H1 (cell line): ENCODE results near the gene TMIGD1. TPM values are rescaled to one million over a fixed set of nuclear protein-coding genes. Genes with fewer than 3 reads are reported as not detected.

ENCODE experiments used
- CTCF ChIA-PET: fragments of 300-600 bp; sonication (Branson Sonifier 250); formaldehyde crosslinking; loops from one replicate; lab custom pipeline; 2021; ENCODE audit not compliant: partially characterized antibody; lab: Charles Lee
- POLR2A ChIA-PET: fragments of 300-600 bp; sonication (Branson Sonifier 250); formaldehyde crosslinking; loops from one replicate; lab custom pipeline; 2021; ENCODE audit warnings: inconsistent platforms; ENCODE audit not compliant: partially characterized antibody; lab: Charles Lee
- DNase-seq, 2 experiments: peaks; one replicate each; pipeline versions ENCODE4 v3.0.0 to v3.0.0-alpha.2; 2010 to 2022; ENCODE audit warnings: low spot score in 2 of 2, low read depth in 1 of 2, mixed read lengths in 1 of 2
- FAIRE-seq: peaks from 2 replicates; lab custom pipeline; 2011; peaks lifted over from hg19 to GRCh38; lab: Jason Lieb, UNC
- H2AFZ ChIP-seq: 2 replicates; pipeline ENCODE4 v1.8.1; 2012; ENCODE audit warnings: low read length, inconsistent platforms
- H2AK5ac ChIP-seq: 2 replicates; pipeline ENCODE4 v1.6.1; 2013; ENCODE audit warnings: low read depth, low read length
- H2BK120ac ChIP-seq: replicated peaks from 2 replicates; pipeline ENCODE3; 2013; ENCODE audit warnings: low read depth, low read length, inconsistent platforms
- H2BK12ac ChIP-seq: 2 replicates; pipeline ENCODE4 v1.6.1; 2013; ENCODE audit warnings: low read depth, low read length
- H2BK15ac ChIP-seq: 2 replicates; pipeline ENCODE4 v1.6.1; 2013; ENCODE audit warnings: low read length
- H2BK20ac ChIP-seq: 2 replicates; pipeline ENCODE4 v1.6.1; 2013; ENCODE audit warnings: low read length
- H2BK5ac ChIP-seq: 2 replicates; pipeline ENCODE4 v1.6.1; 2013; ENCODE audit warnings: low read depth, low read length
- H3K14ac ChIP-seq: 2 replicates; pipeline ENCODE4 v1.6.1; 2013; ENCODE audit warnings: inconsistent platforms; ENCODE audit not compliant: insufficient read length
- H3K18ac ChIP-seq: 2 replicates; pipeline ENCODE4 v1.6.1; 2013; ENCODE audit warnings: low read length; ENCODE audit errors: extremely low read depth
- H3K23ac ChIP-seq: 2 replicates; pipeline ENCODE4 v1.6.1; 2013; ENCODE audit warnings: inconsistent platforms; ENCODE audit not compliant: insufficient read length
- H3K23me2 ChIP-seq: 2 replicates; pipeline ENCODE4 v1.6.1; 2013; ENCODE audit warnings: low read depth, low read length
- H3K27ac ChIP-seq: 2 replicates; pipeline ENCODE4 v1.6.1; 2011; ENCODE audit warnings: low read depth, low read length, inconsistent platforms
- H3K27me3 ChIP-seq, 4 experiments: replicated peaks in 1 of 4; 1 replicate in 1 of 4; 2 replicates in 3 of 4; pipeline versions ENCODE4 v1.6.1 to v1.8.1; 2011 to 2013; ENCODE audit warnings: low read length in 3 of 4, mild to moderate bottlenecking in 3 of 4, inconsistent platforms in 2 of 4, mixed read lengths in 2 of 4, moderate library complexity in 1 of 4; ENCODE audit not compliant: control insufficient read depth in 3 of 4, insufficient read depth in 3 of 4; ENCODE audit errors: extremely low read depth in 1 of 4
- H3K36me3 ChIP-seq, 4 experiments: 2 replicates each; pipeline versions ENCODE4 v1.6.1 to v1.8.1; 2011 to 2013; ENCODE audit warnings: mild to moderate bottlenecking in 4 of 4, low read length in 3 of 4, moderate library complexity in 2 of 4, control low read depth in 1 of 4, inconsistent platforms in 1 of 4; ENCODE audit not compliant: insufficient read depth in 4 of 4, control insufficient read depth in 2 of 4
- H3K4ac ChIP-seq: replicated peaks from 2 replicates; pipeline ENCODE3; 2013; ENCODE audit warnings: low read length, low read depth, mixed read lengths, inconsistent platforms; ENCODE audit not compliant: insufficient read length
- H3K4me1 ChIP-seq, 4 experiments: replicated peaks in 1 of 4; 1 replicate in 1 of 4; 2 replicates in 3 of 4; pipeline versions ENCODE4 v1.6.1 to v1.8.1; 2011 to 2013; ENCODE audit warnings: low read length in 3 of 4, inconsistent platforms in 2 of 4, mixed read lengths in 1 of 4; ENCODE audit not compliant: insufficient read depth in 4 of 4, control insufficient read depth in 3 of 4
- H3K4me2 ChIP-seq, 2 experiments: 2 replicates each; pipeline versions ENCODE4 v1.6.1 to v1.8.1; 2011 to 2013; ENCODE audit warnings: low read depth in 2 of 2, low read length in 2 of 2, control low read depth in 1 of 2, inconsistent platforms in 1 of 2, mild to moderate bottlenecking in 1 of 2; ENCODE audit not compliant: insufficient read depth in 1 of 2
- H3K4me3 ChIP-seq, 4 experiments: fragments of 200-600, 300-600 bp in 1 of 4; sonication (generic), shearing (Covaris generic), sonication (Bioruptor Twin) in 1 of 4; 2 replicates each; pipeline versions ENCODE4 v1.5.1 to v1.8.1; 2011 to 2016; ENCODE audit warnings: low read length in 4 of 4, low read depth in 3 of 4, control low read depth in 2 of 4, inconsistent platforms in 2 of 4, mild to moderate bottlenecking in 2 of 4, mixed read lengths in 1 of 4, moderate library complexity in 1 of 4; ENCODE audit not compliant: insufficient read depth in 2 of 4; ENCODE audit errors: extremely low read depth in 1 of 4
- H3K56ac ChIP-seq: replicated peaks from 2 replicates; pipeline ENCODE3; 2013; ENCODE audit warnings: low read depth, mild to moderate bottlenecking, mixed read lengths, low read length, inconsistent platforms; ENCODE audit not compliant: insufficient read length
- H3K79me1 ChIP-seq: 2 replicates; pipeline ENCODE4 v1.6.1; 2013; ENCODE audit warnings: low read depth, low read length, control low read depth
- H3K79me2 ChIP-seq, 2 experiments: 2 replicates each; pipeline versions ENCODE4 v1.6.1 to v1.8.1; 2012 to 2013; ENCODE audit warnings: low read length in 2 of 2, mild to moderate bottlenecking in 2 of 2, inconsistent platforms in 1 of 2; ENCODE audit not compliant: insufficient read depth in 2 of 2, control insufficient read depth in 1 of 2
- H3K9ac ChIP-seq, 4 experiments: replicated peaks in 1 of 4; 1 replicate in 1 of 4; 2 replicates in 3 of 4; pipeline versions ENCODE4 v1.6.1 to v1.8.1; 2011 to 2013; ENCODE audit warnings: low read depth in 3 of 4, low read length in 3 of 4, control low read depth in 2 of 4, mild to moderate bottlenecking in 2 of 4, moderate library complexity in 2 of 4, inconsistent platforms in 1 of 4; ENCODE audit errors: extremely low read depth in 1 of 4
- H3K9me3 ChIP-seq, 2 experiments: 2 replicates each; pipeline versions ENCODE4 v1.6.1 to v1.8.1; 2012 to 2013; ENCODE audit warnings: mild to moderate bottlenecking in 2 of 2, moderate library complexity in 2 of 2, control low read depth in 1 of 2, inconsistent platforms in 1 of 2, low read depth in 1 of 2, low read length in 1 of 2, mixed read lengths in 1 of 2; ENCODE audit not compliant: insufficient read depth in 2 of 2
- H4K20me1 ChIP-seq, 2 experiments: replicated peaks in 1 of 2; 2 replicates each; pipeline versions ENCODE3 to v1.8.1; 2011 to 2013; ENCODE audit warnings: inconsistent platforms in 2 of 2, low read length in 2 of 2, mild to moderate bottlenecking in 1 of 2; ENCODE audit not compliant: insufficient read depth in 2 of 2, control insufficient read depth in 1 of 2
- H4K5ac ChIP-seq: 2 replicates; pipeline ENCODE4 v1.6.1; 2013; ENCODE audit warnings: low read length, low read depth, mixed read lengths, inconsistent platforms; ENCODE audit not compliant: insufficient read length
- H4K8ac ChIP-seq: 2 replicates; pipeline ENCODE4 v1.8.0; 2013; ENCODE audit warnings: mild to moderate bottlenecking, moderate library complexity, low read length, inconsistent platforms; ENCODE audit not compliant: insufficient read depth; ENCODE audit errors: extremely low read depth
- H4K91ac ChIP-seq: replicated peaks from 2 replicates; pipeline ENCODE3; 2013; ENCODE audit warnings: low read length, mixed read lengths, inconsistent platforms; ENCODE audit not compliant: insufficient read length
- SIX5 ChIP-seq: IDR thresholded peaks from 2 replicates; pipeline ENCODE4 v1.6.1; 2011; ENCODE audit warnings: mild to moderate bottlenecking, low read depth, low read length
- SRF ChIP-seq: IDR thresholded peaks from 2 replicates; pipeline ENCODE4 v1.6.1; 2011; ENCODE audit warnings: mild to moderate bottlenecking, low read depth, low read length, moderate library complexity
- TCF12 ChIP-seq: IDR thresholded peaks from 2 replicates; pipeline ENCODE4 v1.6.1; 2011; ENCODE audit warnings: low read depth, mild to moderate bottlenecking, low read length
- USF2 ChIP-seq: IDR thresholded peaks from 2 replicates; pipeline ENCODE4 v1.6.1; 2011; ENCODE audit warnings: low read length, improper control_type of control experiment
- WGBS, 2 experiments: shearing (Covaris generic) in 1 of 2; methylation state at CpG; one replicate each; pipeline versions ENCODE4 v1.1.6 to v1.1.7; 2013 to 2015; ENCODE audit warnings: low lambda C conversion rate in 2 of 2, mixed read lengths in 2 of 2, inconsistent platforms in 1 of 2, low coverage in 1 of 2, missing lambda C conversion rate in 1 of 2; ENCODE audit not compliant: insufficient replicate concordance in 2 of 2, insufficient coverage in 1 of 2, insufficient read length in 1 of 2; ENCODE audit errors: extremely low coverage in 1 of 2, missing lambda C conversion rate in 1 of 2; 5-methylcytosine and 5-hydroxymethylcytosine counted together
- polyA plus RNA-seq, 7 experiments: library from polyadenylated mRNA; depleted of rRNA in 3 of 7; stranded (reverse) in 5 of 7; unstranded in 2 of 7; fragments of >200 nt in 5 of 7; fragments of 200-250 nt in 2 of 7; gene quantifications; 1 replicate in 5 of 7; 2 replicates in 1 of 7; 4 replicates in 1 of 7; pipeline versions ENCODE4 v1.2.1 to v1.2.3, GENCODE V29; 2011 to 2013; ENCODE audit warnings: missing spikeins in 2 of 7, mixed read lengths in 2 of 7
- total RNA-seq: library from RNA; stranded (reverse); fragmentation: NEBNext Ultra II Directional; extraction: Animal tissue kit (Norgen Biotek cat#: 25700); gene quantifications from 2 replicates; pipeline ENCODE4 v1.2.1, GENCODE V29; 2021

The TMIGD1 gene
- total and polyA plus RNA-seq, 2 of the 8 experiments (the other 6 are each of a cell fraction or from before 2014, with no cell fraction given) = not detected

- Histone ChIP-seq H3K4ac (no peak overlapping the region), H4K5ac (no peak overlapping the region), H4K20me1 (peaks cover 0 to 1% of the 10 kb centered on the region in 2 experiments), H3K56ac (no peak overlapping the region), H2BK120ac (no peak overlapping the region), H2AK5ac (no peak overlapping the region), H3K23me2 (no peaks in the 10 kb centered on the region), H4K91ac (no peak overlapping the region), H3K9ac (no peak overlapping the region), H3K27ac (no peak overlapping the region), H4K8ac (no peak overlapping the region), H3K9me3 (no peaks in the 10 kb centered on the region), H3K23ac (no peak overlapping the region), H3K79me1 (no peaks in the 10 kb centered on the region)
- FAIRE-seq (no peak), DNase-seq (no peak)
- POLR2A ChIA-PET = interaction anchor here (1.2 kb wide), 1 partner anchor 21 kb away, joined by 4 read pairs; the partner anchor contains the start of gene BLMH
- TF ChIP-seq SIX5 = no peak
- TF ChIP-seq TCF12 = no peak
- no peak for TF ChIP-seq USF2
- no peak for TF ChIP-seq SRF
- TF ChIP-seq, all 59 proteins: peak for 0
- Histone ChIP-seq H2BK5ac (no peak overlapping the region), H3K14ac (no peak overlapping the region), H2AFZ (no peak overlapping the region), H2BK12ac (no peak overlapping the region), H3K79me2 (no peaks in the 10 kb centered on the region), H3K4me2 (no peak overlapping the region), H3K27me3 (no peaks in the 10 kb centered on the region), H2BK15ac (no peak overlapping the region), H3K36me3 (peaks cover 10 to 49% (median 28%) of the 10 kb centered on the region in 4 experiments; a peak in 6 of 8 replicates), H3K18ac (no peak overlapping the region), H2BK20ac (no peak overlapping the region), H3K4me1 (no peaks in the 10 kb centered on the region), H3K4me3 (no peak overlapping the region)
- WGBS, 2 experiments = 88% methylated on average over 6 of the region's 6 CpGs; no CpG with 5 or more reads in 1 of the 2 experiments
- CTCF ChIA-PET = interaction anchor here (0.7 kb wide), 1 partner anchor 118 kb away, joined by 5 read pairs; no protein-coding TSS in a partner anchor
Measured at GRCh38 chr17:30271102-30271501, 62.8 kb downstream of the TMIGD1 start.
